Activated CD4-positive, alpha-beta T cell treated with anti-CD3 and anti-CD28 coated beads, Interleukin-2, amount 50 U/mL, for 16 hours (primary cell): ENCODE data around the gene ST8SIA5.

Experiments used
- DNase-seq: peaks from one replicate; pipeline ENCODE4 v3.0.0-alpha.2; 2020

ST8SIA5 gene

GRCh38 chr18:46738491-46738890 is 18.4 kb downstream of the ST8SIA5 start:
- DNase-seq, result no peak

GRCh38 chr18:46736736-46737135 is 20.1 kb downstream of the ST8SIA5 start:
- DNase-seq, result no peak

GRCh38 chr18:46736135-46736534 is 20.7 kb downstream of the ST8SIA5 start:
- no peak for DNase-seq

GRCh38 chr18:46734981-46735380 is 21.9 kb downstream of the ST8SIA5 start:
- no peak for DNase-seq

GRCh38 chr18:46733872-46734271 is 23.0 kb downstream of the ST8SIA5 start:
- no peak for DNase-seq

GRCh38 chr18:46732801-46733200 is 24.1 kb downstream of the ST8SIA5 start:
- DNase-seq, result no peak

- no peak for DNase-seq
Observed at GRCh38 chr18:46732201-46732600, 24.7 kb downstream of the ST8SIA5 start.

GRCh38 chr18:46731316-46731715 is 25.5 kb downstream of the ST8SIA5 start:
- no peak for DNase-seq

GRCh38 chr18:46728219-46728930 is 28.5 kb downstream of the ST8SIA5 start:
- DNase-seq, result no peak

- DNase-seq, result no peak
Observed at GRCh38 chr18:46727177-46727576, 29.7 kb downstream of the ST8SIA5 start.

GRCh38 chr18:46725310-46725709 is 31.5 kb downstream of the ST8SIA5 start:
- no peak for DNase-seq

- no peak for DNase-seq
Observed at GRCh38 chr18:46723856-46724415, 32.9 kb downstream of the ST8SIA5 start.

GRCh38 chr18:46722051-46722450 is 34.8 kb downstream of the ST8SIA5 start:
- no peak for DNase-seq

- no peak for DNase-seq
Observed at GRCh38 chr18:46721331-46721730, 35.5 kb downstream of the ST8SIA5 start.

- no peak for DNase-seq
Observed at GRCh38 chr18:46720521-46720920, 36.3 kb downstream of the ST8SIA5 start.

GRCh38 chr18:46720092-46720491 is 36.8 kb downstream of the ST8SIA5 start:
- DNase-seq, result no peak

- no peak for DNase-seq
Observed at GRCh38 chr18:46719388-46719787, 37.5 kb downstream of the ST8SIA5 start.

- DNase-seq, result no peak
Observed at GRCh38 chr18:46718501-46719341, 38.1 kb downstream of the ST8SIA5 start.

- DNase-seq, result no peak
Observed at GRCh38 chr18:46716827-46717226, 40.0 kb downstream of the ST8SIA5 start.

- no peak for DNase-seq
Observed at GRCh38 chr18:46716336-46716735, 40.5 kb downstream of the ST8SIA5 start.

GRCh38 chr18:46715062-46715461 is 41.8 kb downstream of the ST8SIA5 start:
- DNase-seq, result no peak

- DNase-seq, result no peak
Observed at GRCh38 chr18:46712406-46712805, 44.4 kb downstream of the ST8SIA5 start.

GRCh38 chr18:46711444-46711863 is 45.4 kb downstream of the ST8SIA5 start:
- DNase-seq, result no peak

GRCh38 chr18:46706968-46707367 is 49.9 kb downstream of the ST8SIA5 start:
- no peak for DNase-seq
